Prostate gland (tissue), 2 donors: ENCODE results near the gene TULP3. TPM values are rescaled to one million over a fixed set of nuclear protein-coding genes. Genes with fewer than 3 reads are reported as not detected.

Source experiments
- DNase-seq: peaks from one replicate; pipeline ENCODE4 v3.0.0-alpha.2; 2019; ENCODE audit warnings: low spot score
- H3K27ac ChIP-seq, 2 donors: fragments of 200-600 bp; sonication (generic); 2 replicates each; pipeline ENCODE4 v1.5.1; 2017 to 2019
- H3K27me3 ChIP-seq: fragments of 200-600 bp; sonication (generic); replicated peaks from 2 replicates; pipeline ENCODE4 v1.5.1; 2019; ENCODE audit not compliant: insufficient read depth
- H3K36me3 ChIP-seq, 2 donors: fragments of 200-600 bp; sonication (generic); 1 replicate in 1 of 2; 2 replicates in 1 of 2; pipeline versions ENCODE4 v1.5.1 to v1.8.1; 2017 to 2019
- H3K4me1 ChIP-seq: fragments of 200-600 bp; sonication (generic); replicated peaks from 2 replicates; pipeline ENCODE4 v1.5.1; 2019
- H3K4me3 ChIP-seq, 2 donors: fragments of 200-600 bp; sonication (generic); 2 replicates each; pipeline ENCODE4 v1.5.1; 2017 to 2019
- H3K9me3 ChIP-seq: fragments of 200-600 bp; sonication (generic); 2 replicates; pipeline ENCODE4 v1.5.1; 2017
- CTCF ChIP-seq, 4 experiments: fragments of 200-600 bp in 2 of 4; fragments of 450-650 bp in 2 of 4; sonication (generic) in 2 of 4; IDR thresholded peaks; 1 replicate in 3 of 4; 2 replicates in 1 of 4; pipeline ENCODE4 v1.5.1; 2016 to 2019; ENCODE audit warnings: antibody characterized with exemption in 4 of 4, mild to moderate bottlenecking in 2 of 4, moderate library complexity in 2 of 4
- POLR2A ChIP-seq: fragments of 450-650 bp; IDR thresholded peaks from one replicate; pipeline ENCODE4 v1.6.1; 2016; ENCODE audit warnings: antibody characterized with exemption, mild to moderate bottlenecking
- POLR2AphosphoS5 ChIP-seq: sonication (generic); formaldehyde crosslinking; IDR thresholded peaks from one replicate; pipeline ENCODE4 v1.6.1; 2017; ENCODE audit warnings: antibody characterized with exemption
- WGBS: methylation state at CpG from one replicate; pipeline ENCODE4 v1.1.5; 2018; 5-methylcytosine and 5-hydroxymethylcytosine counted together
- intact Hi-C: fragments of 100-400 bp; cut with DNase I; formaldehyde crosslinking; loops from one replicate; pipeline ENCODE4 v1.14.2; 2022
- total RNA-seq, 2 donors: library from RNA; depleted of rRNA; stranded (reverse); fragments of >200 nt; gene quantifications; one replicate each; pipeline ENCODE4 v1.1.0, GENCODE V29; 2016

The TULP3 gene
- total RNA-seq, 2 donors from 2014 or later: 15.2 to 22.2 TPM

GRCh38 chr12:2902272-2902880 lies 11.7 kb downstream of the TULP3 start:
- peak; percentile 40 for DNase-seq
- intact Hi-C loops: no loop called here
- no peaks in the 10 kb centered on the region for H3K36me3 ChIP-seq
- no peaks in the 10 kb centered on the region for H3K27me3 ChIP-seq
- no peak overlapping the region for H3K27ac ChIP-seq
- no peaks in the 10 kb centered on the region for H3K4me1 ChIP-seq
- 12% methylated on average over 4 of the region's 4 CpGs for WGBS
- TF ChIP-seq POLR2A: no peak
- TF ChIP-seq POLR2AphosphoS5: peak; percentile 61
- no peak overlapping the region for H3K4me3 ChIP-seq
- no peaks in the 10 kb centered on the region for H3K9me3 ChIP-seq

GRCh38 chr12:2904260-2904659 lies 13.6 kb downstream of the TULP3 start:
- no peaks in the 10 kb centered on the region for H3K27me3 ChIP-seq
- no peak overlapping the region for H3K4me3 ChIP-seq
- H3K9me3 ChIP-seq: no peaks in the 10 kb centered on the region
- 93% methylated on average over 2 of the region's 2 CpGs for WGBS
- no peak for TF ChIP-seq POLR2A
- no peak for TF ChIP-seq CTCF (IDR thresholded peaks at IDR 0.05)
- no peak for TF ChIP-seq POLR2AphosphoS5
- intact Hi-C loops: no loop called here
- no peak overlapping the region for H3K27ac ChIP-seq
- DNase-seq: no peak
- H3K36me3 ChIP-seq: no peaks in the 10 kb centered on the region
- H3K4me1 ChIP-seq: no peaks in the 10 kb centered on the region

- Histone ChIP-seq H3K27me3 (no peaks in the 10 kb centered on the region), H3K36me3 (no peaks in the 10 kb centered on the region), H3K4me3 (no peak overlapping the region), H3K9me3 (no peaks in the 10 kb centered on the region), H3K27ac (no peak overlapping the region), H3K4me1 (no peaks in the 10 kb centered on the region)
- intact Hi-C loops: no loop called here
- DNase-seq: no peak
- 96% methylated on average over 3 of the region's 3 CpGs for WGBS
- TF ChIP-seq POLR2AphosphoS5 (no peak), POLR2A (no peak), CTCF (IDR thresholded peaks at IDR 0.05) (no peak)
Observed at GRCh38 chr12:2912216-2912575, 21.5 kb downstream of the TULP3 start.

- no peak for DNase-seq
- no peaks in the 10 kb centered on the region for H3K27me3 ChIP-seq
- no peak overlapping the region for H3K4me3 ChIP-seq
- WGBS: 85% methylated on average over 2 of the region's 2 CpGs
- H3K36me3 ChIP-seq: peaks cover 0 to 5% of the 10 kb centered on the region in 2 donors
- no peaks in the 10 kb centered on the region for H3K4me1 ChIP-seq
- H3K27ac ChIP-seq: no peak overlapping the region
- H3K9me3 ChIP-seq: no peaks in the 10 kb centered on the region
- intact Hi-C loops: no loop called here
- TF ChIP-seq POLR2AphosphoS5 (no peak), CTCF (IDR thresholded peaks at IDR 0.05) (no peak), POLR2A (no peak)
Observed at GRCh38 chr12:2919249-2919648, 28.6 kb downstream of the TULP3 start.

GRCh38 chr12:2922329-2922728 lies 31.6 kb downstream of the TULP3 start:
- no peak for TF ChIP-seq POLR2AphosphoS5
- TF ChIP-seq CTCF (IDR thresholded peaks at IDR 0.05): no peak
- TF ChIP-seq POLR2A: no peak
- no peaks in the 10 kb centered on the region for H3K9me3 ChIP-seq
- H3K27me3 ChIP-seq: no peaks in the 10 kb centered on the region
- peaks cover 0 to 5% of the 10 kb centered on the region in 2 donors for H3K36me3 ChIP-seq
- 92% methylated on average over 2 of the region's 2 CpGs for WGBS
- H3K27ac ChIP-seq: no peak overlapping the region
- H3K4me1 ChIP-seq: no peaks in the 10 kb centered on the region
- no peak for DNase-seq
- intact Hi-C loops: no loop called here
- H3K4me3 ChIP-seq: no peak overlapping the region
